T-cell (primary cell): ENCODE measurements around the gene SLC39A1. TPM values are rescaled to one million over a fixed set of nuclear protein-coding genes. Genes with fewer than 3 reads are reported as not detected.

ENCODE experiments used
- ATAC-seq, 4 experiments: fragments of 200-7000 bp in 3 of 4; fragments of 150-1000 bp in 1 of 4; cut with Tn5 transposase; replicated peaks in 1 of 4; 1 replicate in 3 of 4; 2 replicates in 1 of 4; pipeline ENCODE4 v1.10.0; 2021; ENCODE audit warnings: moderate library complexity in 3 of 4, mild to moderate bottlenecking in 2 of 4, moderate number of reproducible peaks in 1 of 4
- CTCF ChIA-PET, 2 donors: fragments of 300-600 bp; sonication (Branson Sonifier 250); formaldehyde crosslinking; loops; one replicate each; lab custom pipeline; 2022; ENCODE audit warnings: antibody characterized with exemption in 2 of 2; lab: Charles Lee
- POLR2A ChIA-PET, 2 donors: fragments of 300-600 bp; sonication (Branson Sonifier 250); formaldehyde crosslinking; loops; one replicate each; lab custom pipeline; 2022; ENCODE audit warnings: antibody characterized with exemption in 2 of 2; lab: Charles Lee
- DNase-seq, 35 experiments: peaks; one replicate each; pipeline versions ENCODE4 v3.0.0 to v3.0.0-alpha.2; 2013 to 2023
- H3K27ac ChIP-seq: one replicate; pipeline ENCODE4 v1.5.1; 2013; ENCODE audit warnings: low read length
- H3K27me3 ChIP-seq, 2 experiments: replicated peaks in 1 of 2; 1 replicate in 1 of 2; 2 replicates in 1 of 2; pipeline versions ENCODE4 v1.6.1 to v1.7.0; 2013; ENCODE audit warnings: low read length in 1 of 2, mixed read lengths in 1 of 2; ENCODE audit not compliant: control insufficient read depth in 2 of 2, insufficient read depth in 2 of 2; ENCODE audit errors: extremely low read depth in 1 of 2
- H3K36me3 ChIP-seq, 2 donors: 1 replicate in 1 of 2; 2 replicates in 1 of 2; pipeline versions ENCODE4 v1.6.1 to v1.7.0; 2013; ENCODE audit warnings: low read length in 1 of 2; ENCODE audit not compliant: control insufficient read depth in 2 of 2, insufficient read depth in 1 of 2; ENCODE audit errors: extremely low read depth in 1 of 2
- H3K4me1 ChIP-seq, 2 experiments: 1 replicate in 1 of 2; 2 replicates in 1 of 2; pipeline versions ENCODE4 v1.6.1 to v1.7.0; 2013; ENCODE audit warnings: low read length in 2 of 2, mixed read lengths in 1 of 2; ENCODE audit not compliant: insufficient read depth in 2 of 2, control insufficient read depth in 1 of 2; ENCODE audit errors: extremely low read depth in 1 of 2
- H3K4me3 ChIP-seq, 2 donors: 1 replicate in 1 of 2; 2 replicates in 1 of 2; pipeline versions ENCODE4 v1.5.1 to v1.7.0; 2013; ENCODE audit warnings: mild to moderate bottlenecking in 2 of 2, low read length in 1 of 2, moderate library complexity in 1 of 2; ENCODE audit not compliant: control insufficient read depth in 1 of 2; ENCODE audit errors: extremely low read depth in 1 of 2
- H3K9me3 ChIP-seq: 2 replicates; pipeline ENCODE4 v1.7.0; 2013
- H3K27ac Mint-ChIP-seq, 2 donors: one replicate each; pipeline ENCODE4 v1.8.0; 2020 to 2021; ENCODE audit warnings: mild to moderate bottlenecking in 2 of 2, mixed read lengths in 2 of 2
- H3K27me3 Mint-ChIP-seq, 2 donors: one replicate each; pipeline ENCODE4 v1.8.0; 2021 to 2022; ENCODE audit warnings: mixed read lengths in 2 of 2
- H3K36me3 Mint-ChIP-seq: one replicate; pipeline ENCODE4 v1.8.0; 2021; ENCODE audit warnings: mixed read lengths
- H3K4me1 Mint-ChIP-seq, 3 donors: one replicate each; pipeline ENCODE4 v1.8.0; 2020 to 2022; ENCODE audit warnings: mixed read lengths in 3 of 3, mild to moderate bottlenecking in 1 of 3
- H3K4me3 Mint-ChIP-seq, 3 donors: one replicate each; pipeline ENCODE4 v1.8.0; 2020 to 2022; ENCODE audit warnings: mild to moderate bottlenecking in 3 of 3, mixed read lengths in 3 of 3, moderate library complexity in 3 of 3
- H3K9me3 Mint-ChIP-seq, 3 donors: one replicate each; pipeline ENCODE4 v1.8.0; 2020 to 2022; ENCODE audit warnings: mixed read lengths in 3 of 3
- WGBS: methylation state at CpG from one replicate; pipeline ENCODE4 v1.1.5; 2013; ENCODE audit warnings: missing lambda C conversion rate; ENCODE audit not compliant: insufficient coverage; 5-methylcytosine and 5-hydroxymethylcytosine counted together
- total RNA-seq, 35 experiments: library from RNA in 6 of 35; stranded (reverse) in 6 of 35; fragments of 120-200 nt in 1 of 35; gene quantifications; one replicate each; pipeline versions ENCODE4 v1.2.1 to v1.2.4 and lab custom pipeline; 2013 to 2026

The SLC39A1 gene
- total RNA-seq, 5 donors from 2014 or later (not counting 1 experiment from before 2014, with no cell fraction given) = 15.1 to 22.0 (median 16.4) TPM

DNA sequence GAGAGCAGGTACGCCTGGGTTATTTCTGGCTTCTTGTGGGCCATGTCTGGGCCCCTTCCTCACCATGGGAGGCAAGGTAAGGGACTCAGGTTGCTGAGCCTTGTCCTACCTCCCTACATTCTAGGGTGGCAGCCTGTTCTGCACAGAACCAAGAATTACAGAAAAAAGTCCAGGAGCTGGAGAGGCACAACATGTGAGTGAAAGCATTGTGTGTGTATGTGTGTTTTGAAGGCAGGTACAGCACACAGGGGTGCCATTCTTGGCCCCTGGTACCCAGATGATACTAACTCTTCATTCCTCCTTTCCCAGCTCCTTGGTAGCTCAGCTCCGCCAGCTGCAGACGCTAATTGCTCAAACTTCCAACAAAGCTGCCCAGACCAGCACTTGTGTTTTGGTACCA, 9.7 kb upstream of the SLC39A1 start:
- no peaks in the 10 kb centered on the region for H3K27me3 ChIP-seq

DNA sequence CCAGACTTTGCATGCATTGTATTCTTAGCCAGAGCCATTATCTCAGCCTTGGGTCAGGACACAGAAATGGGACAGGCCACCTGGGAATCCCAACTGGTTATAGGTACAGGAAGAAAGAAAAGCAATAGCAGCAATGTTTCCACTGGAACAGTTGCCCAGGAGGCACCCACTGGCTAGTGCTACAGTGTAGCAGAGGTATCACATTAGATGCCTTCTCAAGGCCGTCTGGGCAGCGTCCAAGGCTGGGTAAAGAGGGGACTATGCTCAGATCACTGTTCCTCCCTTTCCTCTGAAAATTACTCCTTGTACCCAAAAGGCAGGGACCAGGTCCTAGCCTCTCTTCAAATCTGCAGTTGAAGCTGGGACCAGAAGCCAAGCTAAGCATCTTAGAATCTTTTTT, 7.0 kb upstream of the SLC39A1 start:
- Histone ChIP-seq H3K36me3 (peaks cover 8 to 30% of the 10 kb centered on the region in 2 donors), H3K27ac (no peak overlapping the region), H3K4me3 (no peak overlapping the region), H3K27me3 (no peaks in the 10 kb centered on the region), H3K9me3 (no peaks in the 10 kb centered on the region), H3K4me1 (peaks cover 8 to 26% of the 10 kb centered on the region in 2 experiments)
- WGBS = no CpG with 5 or more reads among the region's 2 CpGs
- H3K4me1 Mint-ChIP-seq = peaks cover 35 to 55% (median 45%) of the 10 kb centered on the region in 3 donors
- POLR2A ChIA-PET = interaction anchor here (0.6 kb wide), 2 partner anchors 20 to 43 kb away, joined by 3 to 17 read pairs; no protein-coding TSS in a partner anchor
- H3K9me3 Mint-ChIP-seq = no peaks in the 10 kb centered on the region
- DNase-seq (no peak), ATAC-seq (no peak)
- peak overlapping the region; percentile 28 to 56 for H3K27ac Mint-ChIP-seq
- H3K36me3 Mint-ChIP-seq = peaks cover 8% of the 10 kb centered on the region
- CTCF ChIA-PET = interaction anchor here in 1 of 2 donors (0.6 to 1.3 kb wide), 2 partner anchors 21 to 373 kb away, joined by 3 to 4 read pairs; no protein-coding TSS in a partner anchor
- H3K27me3 Mint-ChIP-seq = no peaks in the 10 kb centered on the region
- H3K4me3 Mint-ChIP-seq = no peak overlapping the region

More for the DNA sequence above, 9.7 kb upstream of the SLC39A1 start:
- Histone ChIP-seq H3K4me1 (peaks cover 12 to 30% of the 10 kb centered on the region in 2 experiments), H3K36me3 (peaks cover 8 to 38% of the 10 kb centered on the region in 2 donors), H3K4me3 (no peak overlapping the region), H3K9me3 (no peaks in the 10 kb centered on the region), H3K27ac (no peak overlapping the region)
- H3K9me3 Mint-ChIP-seq = no peaks in the 10 kb centered on the region
- ChIA-PET CTCF (no interaction called here), POLR2A (no interaction called here)
- H3K27me3 Mint-ChIP-seq = no peaks in the 10 kb centered on the region
- H3K4me3 Mint-ChIP-seq = no peak overlapping the region
- H3K27ac Mint-ChIP-seq = peak overlapping the region; percentile 57 to 79
- H3K36me3 Mint-ChIP-seq = peaks cover 15% of the 10 kb centered on the region
- DNase-seq (no peak), ATAC-seq (no peak)
- H3K4me1 Mint-ChIP-seq = peaks cover 32 to 48% (median 41%) of the 10 kb centered on the region in 3 donors
- 87% methylated on average over 2 of the region's 3 CpGs for WGBS

DNA sequence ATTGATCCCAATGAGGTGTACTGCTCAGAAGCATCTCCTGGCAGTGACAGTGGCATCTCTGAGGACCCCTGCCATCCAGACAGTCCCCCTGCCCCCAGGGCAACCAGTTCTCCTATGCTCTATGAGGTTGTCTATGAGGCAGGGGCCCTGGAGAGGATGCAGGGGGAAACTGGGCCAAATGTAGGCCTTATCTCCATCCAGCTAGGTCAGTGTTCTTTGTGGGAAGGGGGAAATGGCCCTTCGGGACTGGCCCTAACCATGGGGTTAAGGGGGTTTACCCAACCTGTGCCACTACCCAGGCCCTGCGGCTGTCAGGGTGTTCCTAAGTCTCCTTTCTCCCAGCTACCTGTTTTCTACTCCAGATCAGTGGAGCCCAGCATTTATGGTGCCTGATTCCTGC, 5.6 kb upstream of the SLC39A1 start:
- Mint-ChIP-seq H3K4me3 (peak overlapping the region in 1 of 3 donors; percentile 24), H3K27me3 (no peaks in the 10 kb centered on the region), H3K4me1 (peaks cover 34 to 62% (median 45%) of the 10 kb centered on the region in 3 donors), H3K36me3 (peaks cover 1% of the 10 kb centered on the region), H3K27ac (peak overlapping the region; percentile 78 to 86), H3K9me3 (no peaks in the 10 kb centered on the region)
- H3K27ac ChIP-seq = no peak overlapping the region
- CTCF ChIA-PET = interaction anchor here in 1 of 2 donors (0.6 to 3.8 kb wide), 3 partner anchors 8 to 63 kb away, joined by 5 to 23 read pairs (median 9); partner anchors contain the start of genes CRTC2 and JTB
- H3K27me3 ChIP-seq = no peaks in the 10 kb centered on the region
- 76% methylated on average over 2 of the region's 2 CpGs for WGBS
- DNase-seq (no peak), ATAC-seq (no peak)
- peaks cover 12 to 39% of the 10 kb centered on the region in 2 experiments for H3K4me1 ChIP-seq
- H3K36me3 ChIP-seq = peaks cover 6 to 18% of the 10 kb centered on the region in 2 donors
- POLR2A ChIA-PET = no interaction called here
- no peak overlapping the region for H3K4me3 ChIP-seq
- H3K9me3 ChIP-seq = no peaks in the 10 kb centered on the region

DNA sequence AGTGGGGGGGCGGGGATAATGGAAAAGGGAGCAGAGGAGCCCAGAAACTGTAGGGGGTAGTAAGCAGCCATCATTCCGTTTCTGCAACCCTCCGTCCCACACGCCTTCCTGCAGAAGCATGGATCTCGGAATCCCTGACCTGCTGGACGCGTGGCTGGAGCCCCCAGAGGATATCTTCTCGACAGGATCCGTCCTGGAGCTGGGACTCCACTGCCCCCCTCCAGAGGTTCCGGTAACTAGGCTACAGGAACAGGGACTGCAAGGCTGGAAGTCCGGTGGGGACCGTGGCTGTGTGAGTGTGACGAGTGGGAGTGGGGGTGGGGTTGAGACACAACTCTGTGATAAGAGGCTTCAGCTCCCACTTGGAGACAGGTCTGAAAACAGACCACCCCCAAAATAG, 5.1 kb upstream of the SLC39A1 start:
- H3K27ac ChIP-seq = peak overlapping the region; percentile 82
- 72% methylated on average over 11 of the region's 13 CpGs for WGBS
- peaks cover 0 to 13% of the 10 kb centered on the region in 2 donors for H3K36me3 ChIP-seq
- peak overlapping the region in 2 of 3 donors; percentile 24 to 92 for H3K4me3 Mint-ChIP-seq
- H3K27me3 Mint-ChIP-seq = no peaks in the 10 kb centered on the region
- H3K9me3 Mint-ChIP-seq = no peaks in the 10 kb centered on the region
- no peaks in the 10 kb centered on the region for H3K9me3 ChIP-seq
- H3K4me3 ChIP-seq = no peak overlapping the region
- CTCF ChIA-PET = interaction anchor here in 1 of 2 donors (1.5 to 3.8 kb wide), 4 partner anchors 9 to 23 kb away, joined by 9 to 23 read pairs (median 10); partner anchors contain the start of genes CRTC2, DENND4B, JTB and RAB13
- H3K4me1 Mint-ChIP-seq = peaks cover 40 to 64% (median 51%) of the 10 kb centered on the region in 3 donors
- peaks cover 12 to 42% of the 10 kb centered on the region in 2 experiments for H3K4me1 ChIP-seq
- peak overlapping the region; percentile 78 to 98 for H3K27ac Mint-ChIP-seq
- ATAC-seq (no peak), DNase-seq (no peak)
- H3K27me3 ChIP-seq = no peaks in the 10 kb centered on the region
- POLR2A ChIA-PET = interaction anchor here (0.5 to 2.2 kb wide), 6 partner anchors 8 to 193 kb away, joined by 4 to 8 read pairs (median 6); partner anchors contain the start of genes JTB (in 2 of the 2) and SLC27A3 (in 1 of the 2)
- H3K36me3 Mint-ChIP-seq = no peaks in the 10 kb centered on the region

DNA sequence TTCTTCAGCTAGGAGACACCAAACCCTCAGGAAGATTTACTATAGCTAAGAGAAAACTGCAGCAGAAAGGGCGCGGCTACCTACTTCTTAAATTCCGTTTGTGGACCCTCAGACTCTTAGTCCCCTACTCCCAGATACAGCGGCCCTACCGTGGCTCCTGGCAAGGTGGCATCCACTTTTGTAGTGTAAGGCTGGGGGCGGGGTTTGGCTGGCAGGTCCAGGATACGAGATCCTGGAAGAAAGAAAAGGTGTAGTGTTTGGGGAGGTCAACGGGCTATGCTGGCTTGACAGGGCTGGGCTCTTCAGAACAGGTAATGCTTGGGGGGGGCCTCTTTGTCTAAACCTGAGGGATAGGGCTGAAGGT, 4.6 kb upstream of the SLC39A1 start:
- Histone ChIP-seq H3K9me3 (no peaks in the 10 kb centered on the region), H3K4me1 (peaks cover 14 to 46% of the 10 kb centered on the region in 2 experiments), H3K27ac (peak overlapping the region; percentile 82), H3K27me3 (no peaks in the 10 kb centered on the region), H3K4me3 (peak overlapping the region; percentile 78 to 91), H3K36me3 (peaks cover 0 to 9% of the 10 kb centered on the region in 2 donors)
- WGBS = 26% methylated on average over 3 of the region's 8 CpGs
- ChIA-PET CTCF (interaction anchor here in 1 of 2 donors (1.0 to 3.8 kb wide), 6 partner anchors 9 to 23 kb away, joined by 4 to 23 read pairs (median 9); partner anchors contain the start of genes CRTC2, DENND4B, JTB and RAB13), POLR2A (interaction anchor here (0.5 to 2.2 kb wide), 8 partner anchors 9 to 322 kb away, joined by 3 to 8 read pairs (median 5); partner anchors contain the start of genes JTB (in 2 of the 2) and SLC27A3 (in 1 of the 2))
- H3K4me1 Mint-ChIP-seq = peaks cover 42 to 65% (median 52%) of the 10 kb centered on the region in 3 donors
- no peaks in the 10 kb centered on the region for H3K9me3 Mint-ChIP-seq
- no peak for DNase-seq
- H3K27ac Mint-ChIP-seq = peak overlapping the region; percentile 97 to 98
- peak overlapping the region; percentile 86 to 95 (median 92) for H3K4me3 Mint-ChIP-seq
- H3K27me3 Mint-ChIP-seq = no peaks in the 10 kb centered on the region
- no peaks in the 10 kb centered on the region for H3K36me3 Mint-ChIP-seq
- ATAC-seq = no peak
